Measurements from ENCODE around the gene PDE8B. TPM values are rescaled to one million over a fixed set of nuclear protein-coding genes. Genes with fewer than 3 reads are reported as not detected.

PDE8B gene
- total RNA-seq, 1 experiment from 2014 or later = 0.07 TPM

GRCh38 chr5:77396017-77396416 lies 185.5 kb downstream of the PDE8B start:
- Histone ChIP-seq H2BK120ac (ENCODE audit: low read depth, low read length, poor library complexity, severe bottlenecking) (no peak overlapping the region), H2BK12ac (ENCODE audit: insufficient read length, low read depth, low read length) (no peak overlapping the region), H3K23ac (ENCODE audit: insufficient read length, low read depth, low read length) (no peak overlapping the region), H4K20me1 (ENCODE audit: control insufficient read depth, insufficient read depth, insufficient read length) (no peaks in the 10 kb centered on the region), H3K27ac (ENCODE audit: insufficient read length, low read depth, low read length) (no peak overlapping the region), H3K4me1 (ENCODE audit: insufficient read depth, low read length) (no peaks in the 10 kb centered on the region), H2BK20ac (ENCODE audit: low read depth, low read length, poor library complexity, severe bottlenecking) (no peak overlapping the region), H4K5ac (ENCODE audit: insufficient read length, low read depth, low read length) (no peak overlapping the region), H2BK15ac (ENCODE audit: low read depth, low read length) (no peak overlapping the region), H2BK5ac (ENCODE audit: insufficient read length, low read length) (no peak overlapping the region), H3T11ph (ENCODE audit: low read length) (no peak overlapping the region), H4K8ac (replicated peaks; ENCODE audit: insufficient read length, low read depth, low read length) (no peak overlapping the region), H3K79me2 (ENCODE audit: insufficient read depth, low read length) (no peaks in the 10 kb centered on the region), H3K56ac (ENCODE audit: insufficient read length, low read depth, low read length) (no peak overlapping the region), H3K23me2 (ENCODE audit: insufficient read length, low read depth, low read length, poor library complexity, severe bottlenecking) (no peaks in the 10 kb centered on the region), H3K79me1 (ENCODE audit: insufficient read depth, low read depth, low read length, poor library complexity, severe bottlenecking) (no peaks in the 10 kb centered on the region), H4K91ac (ENCODE audit: insufficient read length, low read depth, low read length) (no peak overlapping the region), H2AK5ac (ENCODE audit: insufficient read length, low read length) (no peak overlapping the region), H3K9me3 (ENCODE audit: control insufficient read depth, low read depth, low read length) (no peaks in the 10 kb centered on the region), H3K27me3 (ENCODE audit: insufficient read depth, low read length) (no peaks in the 10 kb centered on the region), H3K9ac (ENCODE audit: extremely low read depth, insufficient read length, low read length) (no peak overlapping the region), H3K4me2 (ENCODE audit: insufficient read depth, insufficient read length, low read length) (no peak overlapping the region), H2AFZ (ENCODE audit: low read length) (no peak overlapping the region), H3K4ac (ENCODE audit: low read depth, low read length) (no peak overlapping the region), H3K18ac (ENCODE audit: insufficient read length, low read depth, low read length) (no peak overlapping the region), H3K14ac (ENCODE audit: insufficient read depth, low read length) (no peak overlapping the region)
- no peak for TF ChIP-seq CTCF (conservative IDR thresholded peaks at IDR 0.05)
- WGBS (ENCODE audit: extremely low coverage, insufficient read length, low lambda C conversion rate) = no CpG with 5 or more reads among the region's 1 CpG
- Mint-ChIP-seq H3K27ac (no peak overlapping the region), H3K27me3 (ENCODE audit: low read depth) (no peaks in the 10 kb centered on the region), H3K36me3 (ENCODE audit: insufficient read depth in 1 of 3, low read depth in 3 of 3) (no peaks in the 10 kb centered on the region), H3K9me3 (no peaks in the 10 kb centered on the region), H3K4me1 (peaks cover 0 to 9% of the 10 kb centered on the region in 2 experiments; a peak in 3 of 4 replicates), H3K4me3 (no peak overlapping the region)
- DNase-seq = no peak
